LHCN-M2 (cell line): ENCODE results near the gene WNT5B. TPM values are rescaled to one million over a fixed set of nuclear protein-coding genes. Genes with fewer than 3 reads are reported as not detected.

Experiments
- DNase-seq: peaks from one replicate; pipeline ENCODE4 v3.0.0-alpha.2; 2012; ENCODE audit warnings: low read depth
- polyA plus RNA-seq: library from polyadenylated mRNA; unstranded; fragments of >200 nt; gene quantifications from one replicate; pipeline ENCODE4 v1.2.1, GENCODE V29; 2012; ENCODE audit warnings: missing spikeins
- total RNA-seq: library from RNA; depleted of rRNA; stranded (reverse); fragments of >200 nt; gene quantifications from 2 replicates; pipeline ENCODE4 v1.2.3, GENCODE V29; 2014; rRNA removed

The WNT5B gene
- total RNA-seq: 29.9 and 50.9 TPM in 2 replicates
- 45.9 TPM for polyA plus RNA-seq

- DNase-seq: no peak
These were observed at the start of gene WNT5B for GRCh38 chr12:1628666-1629337. WNT5B (plus strand) TSS chr12:1629231; CDS start chr12:1631355, 2,124 bp downstream.

GRCh38 chr12:1579651-1580435 is 49.2 kb upstream of the WNT5B start:
- DNase-seq: no peak

- DNase-seq: no peak
These were observed 48.5 kb upstream of the WNT5B start for GRCh38 chr12:1580526-1580925.

GRCh38 chr12:1581973-1582708 is 46.9 kb upstream of the WNT5B start:
- no peak for DNase-seq

GRCh38 chr12:1582709-1583050 is 46.4 kb upstream of the WNT5B start:
- DNase-seq: no peak

- peak; percentile 84 for DNase-seq
These were observed 45.5 kb upstream of the WNT5B start for GRCh38 chr12:1583421-1584078.

GRCh38 chr12:1584326-1584725 is 44.7 kb upstream of the WNT5B start:
- DNase-seq: no peak

- no peak for DNase-seq
These were observed 41.0 kb upstream of the WNT5B start for GRCh38 chr12:1587927-1588574.

GRCh38 chr12:1588575-1588947 is 40.5 kb upstream of the WNT5B start:
- DNase-seq: no peak

GRCh38 chr12:1590221-1590979 is 38.6 kb upstream of the WNT5B start:
- DNase-seq: no peak

- no peak for DNase-seq
These were observed 38.0 kb upstream of the WNT5B start for GRCh38 chr12:1591034-1591433.

GRCh38 chr12:1591543-1591942 is 37.5 kb upstream of the WNT5B start:
- DNase-seq: no peak

- no peak for DNase-seq
These were observed 36.4 kb upstream of the WNT5B start for GRCh38 chr12:1592444-1593173.

GRCh38 chr12:1593174-1594005 is 35.6 kb upstream of the WNT5B start:
- DNase-seq: no peak

GRCh38 chr12:1594006-1594260 is 35.1 kb upstream of the WNT5B start:
- DNase-seq: no peak

GRCh38 chr12:1594261-1595025 is 34.6 kb upstream of the WNT5B start, which contains the start of gene FBXL14:
FBXL14 (minus strand) TSS chr12:1594581; CDS start chr12:1594066, 515 bp downstream.
- DNase-seq: peak; percentile 88

GRCh38 chr12:1595026-1595561 is 33.9 kb upstream of the WNT5B start:
- no peak for DNase-seq

GRCh38 chr12:1595690-1596347 is 33.2 kb upstream of the WNT5B start:
- no peak for DNase-seq
